Midbrain (tissue), 1 donor: ENCODE results near the gene MDM4.

Source experiments
- DNase-seq: peaks from one replicate; lab custom pipeline; 2025; lab: John Stamatoyannopoulos, UW

MDM4 gene

DNA sequence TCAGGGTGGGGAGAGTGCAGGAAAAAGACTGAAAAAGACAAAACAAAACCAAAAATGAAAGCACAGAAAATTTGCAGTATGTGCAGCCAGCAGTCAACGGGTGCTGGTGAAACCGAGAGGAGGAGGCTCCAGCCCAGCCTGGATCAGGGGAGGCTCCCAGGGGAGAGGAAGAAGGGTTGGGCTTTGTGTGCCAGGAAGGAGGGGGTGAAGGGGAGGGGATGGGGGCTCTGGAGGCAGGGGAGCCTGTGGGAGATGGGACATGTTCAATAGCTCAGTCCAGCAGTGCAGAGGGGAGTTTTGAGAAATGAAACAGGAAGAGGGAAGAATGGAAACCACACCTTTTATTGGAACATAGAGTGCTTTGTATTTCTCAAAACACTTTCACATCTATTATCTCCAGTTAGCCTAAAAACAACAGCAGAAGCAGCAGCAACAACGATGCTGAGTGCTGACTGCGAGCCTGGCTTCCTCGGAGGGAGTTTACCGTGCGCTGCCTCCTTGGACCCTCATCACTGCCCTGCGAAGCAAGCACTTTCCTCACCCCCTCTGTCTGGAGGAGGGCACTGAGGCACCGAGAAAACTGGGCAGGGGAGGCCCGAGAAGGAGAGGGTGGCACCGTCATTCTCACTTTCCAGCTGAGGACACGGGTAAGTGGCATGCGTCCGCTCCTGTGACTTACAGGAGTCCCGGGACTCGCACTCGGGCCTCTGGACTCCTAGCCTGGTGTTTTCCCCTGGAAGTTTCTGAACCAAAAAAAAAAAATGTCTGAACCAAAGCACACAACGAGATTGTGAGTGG, 62.9 kb downstream of the MDM4 start:
- DNase-seq = no peak

DNA sequence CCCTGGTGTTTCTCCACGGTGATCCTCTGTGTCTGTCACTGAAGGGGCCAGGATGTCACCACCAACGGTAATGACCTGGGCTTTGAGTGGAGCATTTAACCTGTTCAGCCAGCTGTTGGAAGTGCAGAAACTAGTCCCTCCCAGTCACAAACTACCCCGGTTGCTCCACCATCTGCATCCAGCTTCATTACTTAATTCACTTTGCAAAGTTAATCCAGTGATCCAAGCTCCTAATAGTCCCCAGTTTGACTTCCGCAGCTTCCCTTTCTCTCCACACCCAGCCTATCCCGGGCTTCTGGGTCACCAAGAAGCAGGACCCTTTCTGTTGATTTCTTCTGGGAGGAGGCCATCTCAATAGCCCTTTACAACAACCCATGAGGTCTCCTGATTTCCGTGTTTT, 63.5 kb downstream of the MDM4 start:
- no peak for DNase-seq

DNA sequence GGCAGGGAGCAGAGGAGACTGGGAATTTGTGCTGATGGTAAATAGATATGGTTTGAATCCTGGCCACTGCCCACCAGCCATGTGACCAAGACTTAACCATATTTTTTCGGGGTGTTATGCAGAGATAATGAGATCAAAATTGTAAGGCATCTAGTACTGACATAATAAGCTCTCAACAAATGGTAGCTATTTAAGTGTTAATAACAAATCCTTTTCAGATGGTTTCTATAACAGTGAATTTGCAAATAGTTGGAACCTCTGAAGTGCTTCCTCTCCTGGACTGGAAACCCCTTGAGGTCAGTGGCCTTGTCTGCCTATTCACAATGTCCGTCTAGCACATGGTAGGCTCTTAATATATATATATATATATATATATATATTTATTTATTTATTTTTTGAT, 64.7 kb downstream of the MDM4 start:
- DNase-seq = no peak

DNA sequence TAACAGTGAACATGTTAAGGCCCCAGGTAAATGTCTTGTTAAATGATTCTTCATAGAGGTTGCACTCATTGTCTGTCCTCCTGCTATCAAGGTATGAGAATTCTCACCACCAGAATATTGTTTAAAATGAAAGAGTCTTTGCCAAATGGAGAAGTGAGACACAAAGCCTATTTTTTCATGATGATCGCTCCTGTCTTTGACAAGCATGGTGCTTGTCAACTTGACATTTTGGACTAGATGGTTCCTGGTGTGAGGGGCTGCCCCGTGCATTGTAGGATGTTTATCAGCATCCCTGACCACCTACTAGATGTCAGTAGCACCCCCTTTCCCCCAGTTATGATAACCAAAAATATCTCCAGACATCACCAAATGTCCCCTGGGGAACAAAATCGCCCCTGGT, 65.6 kb downstream of the MDM4 start:
- no peak for DNase-seq

- peak; percentile 15 for DNase-seq
These were observed 67.9 kb downstream of the MDM4 start for GRCh38 chr1:204583909-204584632.

DNA sequence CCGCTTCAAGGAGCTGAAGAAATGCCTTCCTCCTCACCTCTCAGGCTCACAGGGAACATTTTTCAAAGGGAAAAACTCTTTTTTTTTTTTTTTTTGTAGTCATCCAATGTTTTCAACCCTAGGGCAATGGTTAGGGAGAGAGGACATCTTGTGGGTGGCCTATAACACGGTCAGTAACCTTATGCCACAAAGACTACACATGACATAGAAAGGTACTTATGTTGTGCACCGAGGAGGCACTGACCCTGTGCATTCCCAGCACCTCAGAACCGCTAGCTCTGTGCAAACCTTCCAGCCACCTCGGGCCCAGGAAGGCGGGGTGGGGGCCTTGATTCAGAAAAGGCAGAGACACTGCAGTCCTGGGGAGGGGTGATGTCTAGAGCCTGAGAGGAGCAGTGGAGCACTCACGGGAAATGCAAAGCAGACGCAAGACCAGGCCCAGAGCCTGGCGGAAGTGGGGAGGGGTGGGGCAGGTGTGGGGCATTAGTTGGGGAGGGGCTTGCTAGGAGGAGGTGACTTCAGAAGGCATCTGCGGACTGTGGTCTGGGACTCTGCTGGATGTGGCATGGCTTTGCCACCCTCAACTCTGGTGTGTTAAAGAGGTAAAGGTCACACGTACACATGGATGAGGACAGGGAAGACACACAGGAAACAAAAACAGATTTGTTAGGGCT, 68.6 kb downstream of the MDM4 start:
- no peak for DNase-seq

DNA sequence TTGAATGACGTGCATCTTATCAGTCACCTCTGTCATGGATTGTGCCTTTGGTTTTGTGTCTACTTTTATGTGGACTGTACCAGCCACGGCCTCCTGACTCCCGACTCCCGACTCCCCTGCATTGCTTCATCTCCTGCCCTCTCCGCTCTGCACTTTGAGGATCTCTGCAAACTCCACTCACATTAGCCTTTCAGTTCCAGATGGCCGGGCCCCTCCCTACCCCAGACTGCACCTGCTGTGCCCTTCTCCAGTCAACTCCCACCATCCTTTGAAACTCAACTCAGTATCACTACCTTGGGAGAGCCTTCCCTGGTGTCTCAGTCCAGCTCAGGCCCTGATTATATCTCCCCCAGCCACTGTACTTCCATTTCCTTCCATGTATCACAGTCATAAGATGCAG, 71.4 kb downstream of the MDM4 start:
- DNase-seq = no peak

GRCh38 chr1:204588826-204589225, 72.6 kb downstream of the MDM4 start:
- DNase-seq = no peak

DNA sequence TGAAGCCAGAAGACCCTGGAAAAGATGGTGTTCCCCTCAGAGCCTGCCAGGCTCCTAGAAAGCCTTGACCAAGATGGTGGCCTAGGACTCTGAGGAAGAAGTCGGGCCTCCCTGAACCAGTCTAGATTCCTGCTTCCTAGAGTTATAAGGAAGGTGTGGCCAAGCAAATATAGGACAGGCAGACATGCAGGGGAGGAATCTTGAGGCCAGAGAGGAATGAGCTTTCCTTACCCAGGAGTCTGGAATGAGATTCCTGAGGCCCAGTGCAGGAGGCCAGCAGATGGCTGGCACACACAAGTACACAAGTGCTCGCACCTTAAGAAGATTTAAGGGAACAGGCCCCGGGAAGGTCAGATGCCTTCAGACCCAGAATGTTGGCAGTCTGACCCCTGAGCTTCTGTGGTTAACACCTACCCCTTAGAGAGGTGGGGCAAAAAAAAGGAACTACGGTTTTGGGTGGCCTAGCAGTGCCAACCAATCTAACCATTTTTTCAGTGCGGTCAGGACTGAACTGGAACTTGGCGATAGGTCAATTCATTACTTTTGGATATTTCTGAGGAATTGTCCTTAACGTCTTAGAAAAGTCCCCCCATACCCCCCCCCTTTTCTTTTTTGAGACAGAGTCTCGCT, 73.3 kb downstream of the MDM4 start:
- no peak for DNase-seq

- DNase-seq = no peak
These were observed 75.4 kb downstream of the MDM4 start for GRCh38 chr1:204591473-204592090.

- DNase-seq = no peak
These were observed 76.2 kb downstream of the MDM4 start for GRCh38 chr1:204592246-204592948.

- DNase-seq = no peak
These were observed 82.2 kb downstream of the MDM4 start for GRCh38 chr1:204598319-204598969.

DNA sequence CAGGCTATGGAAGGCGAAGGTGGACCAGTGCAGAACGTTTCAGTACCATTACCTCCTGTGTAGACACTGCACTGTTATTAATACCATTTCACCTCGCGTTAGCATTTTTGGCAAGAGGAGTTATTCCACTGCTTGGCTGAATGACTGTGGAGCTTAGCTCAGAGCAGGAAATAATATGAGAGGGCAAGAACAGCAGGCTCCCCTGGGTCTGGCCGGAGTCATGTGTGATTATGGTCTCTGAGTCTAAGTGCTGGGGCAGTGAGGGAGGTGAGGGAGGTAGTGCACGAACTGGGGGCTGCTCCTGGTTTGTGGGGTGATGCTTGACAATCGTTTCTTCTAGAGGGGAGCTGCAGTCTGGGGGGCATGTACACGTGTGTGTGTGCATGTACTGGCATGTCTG, 82.9 kb downstream of the MDM4 start:
- no peak for DNase-seq

GRCh38 chr1:204599596-204599995, 83.4 kb downstream of the MDM4 start:
- DNase-seq = no peak

DNA sequence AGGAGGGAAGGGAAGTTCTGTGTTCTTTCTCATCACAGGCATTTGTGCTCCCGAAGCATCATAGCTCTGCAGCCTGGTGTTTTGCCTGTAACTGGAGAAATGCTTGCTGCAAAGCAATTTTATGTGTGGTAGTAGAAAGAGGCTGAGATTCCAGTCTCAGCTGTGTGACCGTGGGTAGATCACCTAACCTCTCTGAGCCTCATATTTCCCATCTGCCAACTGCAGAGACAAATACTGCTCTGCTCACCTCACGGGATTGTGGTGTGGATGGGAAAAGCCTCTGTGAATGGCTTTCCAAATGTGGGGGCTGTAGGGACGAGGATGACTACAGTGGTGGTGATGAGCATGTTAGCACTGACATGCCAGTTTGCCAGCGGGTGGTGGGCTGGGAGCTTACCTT, 84.0 kb downstream of the MDM4 start:
- no peak for DNase-seq

GRCh38 chr1:204600968-204601367, 84.8 kb downstream of the MDM4 start:
- no peak for DNase-seq

DNA sequence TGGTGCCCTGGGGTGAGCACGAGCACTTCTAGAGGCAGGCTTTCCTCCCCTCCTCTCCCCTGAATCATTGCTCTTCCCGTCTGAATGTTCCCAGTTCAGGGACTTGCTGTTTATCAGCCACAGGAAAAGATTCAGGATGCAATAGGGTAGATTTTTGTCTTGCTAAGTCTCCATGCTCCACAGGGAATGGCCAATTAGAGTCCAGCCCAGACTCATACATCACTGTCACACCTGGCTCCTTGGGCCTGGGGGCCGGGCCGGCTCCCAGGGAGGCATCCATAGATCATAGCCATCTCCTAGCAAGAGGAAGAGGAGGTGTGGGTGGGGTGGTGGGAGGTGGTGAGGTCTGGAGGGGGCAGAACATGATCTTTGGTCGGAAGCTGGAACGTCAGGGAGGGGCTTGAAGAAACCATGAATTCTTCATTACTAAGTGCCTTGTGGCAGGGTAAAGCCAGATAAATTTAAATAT, 85.9 kb downstream of the MDM4 start:
- no peak for DNase-seq

DNA sequence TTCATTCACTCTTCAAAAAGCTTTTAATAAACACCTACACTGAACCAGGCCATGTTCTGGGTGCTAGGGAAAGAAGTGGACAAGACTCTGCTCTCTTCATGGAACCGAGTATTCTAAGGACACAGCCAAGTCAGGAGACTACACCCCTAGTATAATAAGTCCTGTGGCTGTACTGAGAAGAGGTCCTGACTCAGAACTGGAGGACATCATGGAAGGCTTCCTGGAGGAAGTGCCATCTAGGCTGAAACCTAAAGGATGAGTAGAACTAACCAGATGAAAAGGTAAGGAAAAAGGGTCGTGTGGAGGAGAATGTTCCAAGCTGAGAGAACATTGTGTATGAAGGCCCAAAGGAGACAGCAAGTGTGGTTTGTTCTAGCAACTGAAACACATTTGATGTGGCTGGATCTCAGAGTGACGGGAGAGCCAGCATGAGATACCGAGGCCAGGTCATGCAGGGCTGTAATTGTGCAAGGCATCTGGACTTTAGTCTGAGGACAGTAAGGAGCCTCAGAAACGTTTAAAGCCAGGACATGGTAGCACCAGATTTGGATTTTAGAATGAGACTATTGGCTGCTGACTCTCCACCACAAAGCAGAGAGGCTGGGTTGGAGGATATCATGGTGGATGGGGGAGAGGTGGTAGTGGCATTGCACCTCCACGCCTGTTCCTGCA, 86.8 kb downstream of the MDM4 start:
- no peak for DNase-seq

- no peak for DNase-seq
These were observed 89.6 kb downstream of the MDM4 start for GRCh38 chr1:204605791-204606190.
